Astrocyte of the hippocampus (primary cell): Measurements from ENCODE around the gene RAB4B.
"Not testable (repeated sequence)": the region's sequence is repeated elsewhere in the genome, so short reads cannot be mapped to it uniquely, and the experiment has no call there.

ENCODE experiments used
- DNase-seq: peaks from one replicate; pipeline ENCODE4 v3.0.0; 2011; ENCODE audit warnings: low read depth, low spot score

Gene RAB4B

GRCh38 chr19:40750874-40751537, 27.0 kb upstream of the RAB4B start, which contains the start of gene SNRPA:
Gene SNRPA, plus strand, starts transcription at chr19:40751203. Its CDS starts 206 bp downstream, at chr19:40751409.
- peak; percentile 99 for DNase-seq

GRCh38 chr19:40752257-40752781, 25.7 kb upstream of the RAB4B start:
- no peak for DNase-seq

- DNase-seq: no peak
Measured at GRCh38 chr19:40754611-40755247, 23.3 kb upstream of the RAB4B start.

- no peak for DNase-seq
Measured at GRCh38 chr19:40755248-40755624, 22.8 kb upstream of the RAB4B start.

- no peak for DNase-seq
Measured at GRCh38 chr19:40755791-40756190, 22.3 kb upstream of the RAB4B start.

- DNase-seq: peak; percentile 28
Measured at GRCh38 chr19:40756502-40757110, 21.4 kb upstream of the RAB4B start.

GRCh38 chr19:40758491-40758890, 19.6 kb upstream of the RAB4B start:
- DNase-seq: no peak

GRCh38 chr19:40759352-40759751, 18.7 kb upstream of the RAB4B start:
- no peak for DNase-seq

GRCh38 chr19:40762754-40763470, 15.1 kb upstream of the RAB4B start:
- peak; percentile 48 for DNase-seq

- DNase-seq: no peak
Measured at GRCh38 chr19:40763526-40763925, 14.5 kb upstream of the RAB4B start.

GRCh38 chr19:40763963-40764362, 14.1 kb upstream of the RAB4B start:
- no peak for DNase-seq

GRCh38 chr19:40766385-40766784, 11.7 kb upstream of the RAB4B start:
- DNase-seq: not testable (repeated sequence)

GRCh38 chr19:40768869-40769268, 9.2 kb upstream of the RAB4B start:
- no peak for DNase-seq

- not testable (repeated sequence) for DNase-seq
Measured at GRCh38 chr19:40771101-40771862, 6.8 kb upstream of the RAB4B start.

- DNase-seq: peak; percentile 27
Measured at GRCh38 chr19:40774916-40775631, 3.0 kb upstream of the RAB4B start, which contains the start of gene MIA. Gene MIA, plus strand, starts transcription at chr19:40775521. Its CDS starts 22 bp downstream, at chr19:40775543.

- DNase-seq: no peak
Measured at GRCh38 chr19:40775632-40776022, 2.4 kb upstream of the RAB4B start.

GRCh38 chr19:40776364-40776763, 1.7 kb upstream of the RAB4B start:
- no peak for DNase-seq

- peak; percentile 96 for DNase-seq
Measured at GRCh38 chr19:40776932-40777644, 959 bp upstream of the RAB4B start.

- DNase-seq: no peak
Measured at GRCh38 chr19:40777645-40777936, 456 bp upstream of the RAB4B start.

- no peak for DNase-seq
Measured at GRCh38 chr19:40778706-40779284, 748 bp downstream of the RAB4B start.
